ENCODE measurements around the gene CA14.
"Not testable (repeated sequence)": the region's sequence is repeated elsewhere in the genome, so short reads cannot be mapped to it uniquely, and the experiment has no call there.

Gene CA14

GRCh38 chr1:150235852-150236613 lies 21.5 kb upstream of the CA14 start, which contains the start of gene ANP32E:
Gene ANP32E (minus strand): TSS chr1:150236112. CDS start chr1:150235786, 326 bp downstream.
- DNase-seq (ENCODE audit: low read depth): peak; percentile 100

GRCh38 chr1:150236614-150237100 lies 20.9 kb upstream of the CA14 start:
- DNase-seq (ENCODE audit: low read depth): no peak

- not testable (repeated sequence) for DNase-seq (ENCODE audit: low read depth)
These were observed 20.4 kb upstream of the CA14 start for GRCh38 chr1:150237176-150237575.

- no peak for DNase-seq (ENCODE audit: low read depth)
These were observed 19.8 kb upstream of the CA14 start for GRCh38 chr1:150237746-150238145.

GRCh38 chr1:150243003-150243402 lies 14.6 kb upstream of the CA14 start:
- DNase-seq (ENCODE audit: low read depth): no peak

GRCh38 chr1:150249936-150250335 lies 7.6 kb upstream of the CA14 start:
- no peak for DNase-seq (ENCODE audit: low read depth)

GRCh38 chr1:150256198-150256553 lies 1.4 kb upstream of the CA14 start:
- DNase-seq (ENCODE audit: low read depth): no peak

GRCh38 chr1:150256554-150257341 lies 826 bp upstream of the CA14 start:
- no peak for DNase-seq (ENCODE audit: low read depth)

- no peak for DNase-seq (ENCODE audit: low read depth)
These were observed 1.6 kb downstream of the CA14 start for GRCh38 chr1:150259217-150259616.

GRCh38 chr1:150259758-150260669 lies 2.4 kb downstream of the CA14 start:
- DNase-seq (ENCODE audit: low read depth): no peak

GRCh38 chr1:150261367-150261766 lies 3.8 kb downstream of the CA14 start:
- DNase-seq (ENCODE audit: low read depth): no peak

- DNase-seq (ENCODE audit: low read depth): no peak
These were observed 5.1 kb downstream of the CA14 start for GRCh38 chr1:150262388-150263320.

GRCh38 chr1:150263549-150263948 lies 6.0 kb downstream of the CA14 start:
- DNase-seq (ENCODE audit: low read depth): no peak

GRCh38 chr1:150267896-150268295 lies 10.3 kb downstream of the CA14 start:
- no peak for DNase-seq (ENCODE audit: low read depth)

- DNase-seq (ENCODE audit: low read depth): peak; percentile 29
These were observed 10.7 kb downstream of the CA14 start for GRCh38 chr1:150268340-150268704.

GRCh38 chr1:150268705-150269403 lies 11.3 kb downstream of the CA14 start, which contains the start of gene APH1A:
Gene APH1A (minus strand): TSS chr1:150269016. CDS start chr1:150268810, 206 bp downstream.
- DNase-seq (ENCODE audit: low read depth): peak; percentile 97

GRCh38 chr1:150269451-150269850 lies 11.9 kb downstream of the CA14 start:
- no peak for DNase-seq (ENCODE audit: low read depth)

GRCh38 chr1:150271291-150271959 lies 13.9 kb downstream of the CA14 start:
- no peak for DNase-seq (ENCODE audit: low read depth)

- DNase-seq (ENCODE audit: low read depth): no peak
These were observed 15.7 kb downstream of the CA14 start for GRCh38 chr1:150273311-150273710.
